Peyer's patch (tissue), 4 donors: ENCODE data around the gene PASK.

Source experiments
- CTCF ChIP-seq, 6 experiments: fragments of 450-650 bp in 4 of 6; fragments of 200-600 bp in 2 of 6; sonication (generic) in 1 of 6; IDR thresholded peaks; one replicate each; pipeline ENCODE4 v1.5.1; 2017 to 2019; ENCODE audit warnings: antibody characterized with exemption in 6 of 6, mild to moderate bottlenecking in 3 of 6, moderate library complexity in 1 of 6
- POLR2A ChIP-seq, 2 donors: fragments of 450-650 bp; IDR thresholded peaks; one replicate each; pipeline ENCODE4 v1.5.1; 2017; ENCODE audit warnings: antibody characterized with exemption in 2 of 2, mild to moderate bottlenecking in 2 of 2, moderate library complexity in 2 of 2

GRCh38 chr2:241084856-241085444 lies 64.3 kb downstream of the PASK start:
- TF ChIP-seq CTCF (IDR thresholded peaks at IDR 0.05) (no peak), POLR2A (IDR thresholded peaks at IDR 0.05) (no peak)
